H1 (cell line): ENCODE results near the gene CROT. TPM values are rescaled to one million over a fixed set of nuclear protein-coding genes. Genes with fewer than 3 reads are reported as not detected.

ENCODE experiments used
- BRCA1 ChIP-seq: IDR thresholded peaks from 2 replicates; pipeline ENCODE4 v1.6.1; 2012; ENCODE audit warnings: low read depth, low read length, improper control_type of control experiment
- polyA plus RNA-seq, 7 experiments: library from polyadenylated mRNA; depleted of rRNA in 3 of 7; stranded (reverse) in 5 of 7; unstranded in 2 of 7; fragments of >200 nt in 5 of 7; fragments of 200-250 nt in 2 of 7; gene quantifications; 1 replicate in 5 of 7; 2 replicates in 1 of 7; 4 replicates in 1 of 7; pipeline versions ENCODE4 v1.2.1 to v1.2.3, GENCODE V29; 2011 to 2013; ENCODE audit warnings: missing spikeins in 2 of 7, mixed read lengths in 2 of 7
- total RNA-seq: library from RNA; stranded (reverse); fragmentation: NEBNext Ultra II Directional; extraction: Animal tissue kit (Norgen Biotek cat#: 25700); gene quantifications from 2 replicates; pipeline ENCODE4 v1.2.1, GENCODE V29; 2021

Gene CROT
- total and polyA plus RNA-seq, 2 of the 8 experiments (the other 6 are each of a cell fraction or from before 2014, with no cell fraction given) = 2.2 to 5.6 TPM

GRCh38 chr7:87312215-87312865, 33.1 kb upstream of the CROT start (continued):
- peak; percentile 25; the same call in 1 of the 2 replicates for TF ChIP-seq BRCA1
